ENCODE data around the gene S100PBP.

S100PBP gene

GRCh38 chr1:32772281-32773017, 45.0 kb upstream of the S100PBP start:
- no peak overlapping the region for H3K4me3 ChIP-seq (ENCODE audit: low read depth, low read length)
- TF ChIP-seq CTCF (IDR thresholded peaks at IDR 0.05; ENCODE audit: low read depth, low read length) = no peak

- H3K4me3 ChIP-seq (ENCODE audit: low read depth, low read length) = no peak overlapping the region
- peak; percentile 91 for TF ChIP-seq CTCF (IDR thresholded peaks at IDR 0.05; ENCODE audit: low read depth, low read length)
Measured at GRCh38 chr1:32773018-32773763, 44.3 kb upstream of the S100PBP start.

GRCh38 chr1:32773764-32774463, 43.5 kb upstream of the S100PBP start:
- no peak overlapping the region for H3K4me3 ChIP-seq (ENCODE audit: low read depth, low read length)
- no peak for TF ChIP-seq CTCF (IDR thresholded peaks at IDR 0.05; ENCODE audit: low read depth, low read length)

- TF ChIP-seq CTCF (IDR thresholded peaks at IDR 0.05; ENCODE audit: low read depth, low read length) = no peak
- no peak overlapping the region for H3K4me3 ChIP-seq (ENCODE audit: low read depth, low read length)
Measured at GRCh38 chr1:32774464-32774808, 43.0 kb upstream of the S100PBP start.

- no peak for TF ChIP-seq CTCF (IDR thresholded peaks at IDR 0.05; ENCODE audit: low read depth, low read length)
- H3K4me3 ChIP-seq (ENCODE audit: low read depth, low read length) = no peak overlapping the region
Measured at GRCh38 chr1:32774950-32775634, 42.4 kb upstream of the S100PBP start.

GRCh38 chr1:32775640-32776337, 41.7 kb upstream of the S100PBP start:
- H3K4me3 ChIP-seq (ENCODE audit: low read depth, low read length) = no peak overlapping the region
- TF ChIP-seq CTCF (IDR thresholded peaks at IDR 0.05; ENCODE audit: low read depth, low read length) = no peak
